CD8-positive, alpha-beta memory T cell (primary cell): ENCODE data around the gene DHDDS. TPM values are rescaled to one million over a fixed set of nuclear protein-coding genes. Genes with fewer than 3 reads are reported as not detected.
A peak's percentile ranks its signal among the peaks of the same experiment; 100 is the strongest.
"Not testable (repeated sequence)": the region's sequence is repeated elsewhere in the genome, so short reads cannot be mapped to it uniquely, and the experiment has no call there.

Experiments
- CTCF ChIA-PET: fragments of 350-600 bp; sonication (Branson Sonifier 250); formaldehyde crosslinking; loops from one replicate; lab custom pipeline; 2021; ENCODE audit warnings: antibody characterized with exemption; lab: Charles Lee
- POLR2A ChIA-PET: fragments of 350-600 bp; sonication (Branson Sonifier 250); formaldehyde crosslinking; loops from one replicate; lab custom pipeline; 2021; ENCODE audit warnings: antibody characterized with exemption; lab: Charles Lee
- DNase-seq, 5 donors: peaks; one replicate each; pipeline versions ENCODE4 v3.0.0 to v3.0.0-alpha.2; 2020 to 2022; ENCODE audit warnings: mixed read lengths in 1 of 5
- H3K27ac ChIP-seq: one replicate; pipeline ENCODE4 v1.7.0; 2013; ENCODE audit warnings: low read depth, mild to moderate bottlenecking, low read length, moderate library complexity
- H3K27me3 ChIP-seq: 2 replicates; pipeline ENCODE4 v1.7.0; 2013; ENCODE audit warnings: low read length, mild to moderate bottlenecking; ENCODE audit not compliant: insufficient read depth, poor library complexity, severe bottlenecking
- H3K36me3 ChIP-seq: 2 replicates; pipeline ENCODE4 v1.7.0; 2013; ENCODE audit warnings: mild to moderate bottlenecking, low read length, moderate library complexity; ENCODE audit not compliant: insufficient read depth
- H3K4me1 ChIP-seq: 2 replicates; pipeline ENCODE4 v1.7.0; 2013; ENCODE audit warnings: mild to moderate bottlenecking, low read length, moderate library complexity; ENCODE audit not compliant: insufficient read depth
- H3K4me3 ChIP-seq: 2 replicates; pipeline ENCODE4 v1.7.0; 2013; ENCODE audit warnings: mild to moderate bottlenecking, low read length
- H3K9me3 ChIP-seq: 2 replicates; pipeline ENCODE4 v1.7.0; 2013; ENCODE audit warnings: mild to moderate bottlenecking, low read length
- H3K27ac Mint-ChIP-seq, 8 donors: one replicate each; pipeline ENCODE4 v1.8.0; 2020 to 2021; ENCODE audit warnings: mixed read lengths in 8 of 8, mild to moderate bottlenecking in 6 of 8, inconsistent platforms in 3 of 8, moderate library complexity in 3 of 8
- H3K27me3 Mint-ChIP-seq, 2 donors: one replicate each; pipeline ENCODE4 v1.8.0; 2020 to 2021; ENCODE audit warnings: mixed read lengths in 2 of 2, mild to moderate bottlenecking in 1 of 2, moderate library complexity in 1 of 2
- H3K36me3 Mint-ChIP-seq, 3 donors: one replicate each; pipeline ENCODE4 v1.8.0; 2020 to 2021; ENCODE audit warnings: mixed read lengths in 3 of 3, inconsistent platforms in 1 of 3, mild to moderate bottlenecking in 1 of 3
- H3K4me1 Mint-ChIP-seq, 3 donors: one replicate each; pipeline ENCODE4 v1.8.0; 2020 to 2021; ENCODE audit warnings: mixed read lengths in 3 of 3, inconsistent platforms in 1 of 3, mild to moderate bottlenecking in 1 of 3
- H3K4me3 Mint-ChIP-seq, 7 donors: one replicate each; pipeline ENCODE4 v1.8.0; 2020 to 2021; ENCODE audit warnings: mixed read lengths in 7 of 7, mild to moderate bottlenecking in 6 of 7, moderate library complexity in 4 of 7, inconsistent platforms in 2 of 7
- H3K9me3 Mint-ChIP-seq, 5 donors: one replicate each; pipeline ENCODE4 v1.8.0; 2020 to 2022; ENCODE audit warnings: mixed read lengths in 5 of 5, mild to moderate bottlenecking in 3 of 5, moderate library complexity in 2 of 5, inconsistent platforms in 1 of 5
- polyA plus RNA-seq: library from polyadenylated mRNA; unstranded; fragments of 300-500 nt; fragmentation: Illumina TruSeq; gene quantifications from one replicate; pipeline ENCODE4 v1.2.3, GENCODE V29; 2021
- total RNA-seq, 2 experiments: library from RNA; stranded (reverse); gene quantifications; one replicate each; pipeline ENCODE4 v1.2.3, GENCODE V29; 2021

The DHDDS gene
- 10 to 100 TPM; 47.9 to 52.2 TPM for total RNA-seq
- 21.6 TPM for polyA plus RNA-seq

GRCh38 chr1:26431979-26432695, at the start of gene DHDDS:
TSS of gene DHDDS (plus strand) at chr1:26432321. CDS start at chr1:26432946, 625 bp downstream.
- peaks cover 4 to 14% (median 5%) of the 10 kb centered on the region in 3 donors for H3K36me3 Mint-ChIP-seq
- POLR2A ChIA-PET = interaction anchor here (0.6 to 1.2 kb wide), 8 partner anchors 15 to 306 kb away, joined by 3 to 17 read pairs (median 4); partner anchors contain the start of gene HMGN2
- H3K4me3 ChIP-seq = peak within 1 kb of the TSS; percentile 69

GRCh38 chr1:26384076-26384475, 48.0 kb upstream of the DHDDS start:
- peaks cover 3% of the 10 kb centered on the region in 2 donors for H3K27me3 Mint-ChIP-seq
- peak overlapping the region in 7 of 8 donors; percentile 5 to 52 (median 32) for H3K27ac Mint-ChIP-seq
- Histone ChIP-seq H3K4me3 (no peak overlapping the region), H3K4me1 (peaks cover 40% of the 10 kb centered on the region), H3K27ac (no peak overlapping the region), H3K9me3 (no peaks in the 10 kb centered on the region), H3K27me3 (no peaks in the 10 kb centered on the region), H3K36me3 (no peaks in the 10 kb centered on the region)
- H3K4me3 Mint-ChIP-seq = peak overlapping the region; percentile 7 to 67 (median 49)
- CTCF ChIA-PET = interaction anchor here (1.1 kb wide), 1 partner anchor 62 kb away, joined by 4 read pairs; no protein-coding TSS in a partner anchor
- H3K4me1 Mint-ChIP-seq = peaks cover 43 to 66% (median 49%) of the 10 kb centered on the region in 3 donors
- H3K36me3 Mint-ChIP-seq = no peaks in the 10 kb centered on the region
- POLR2A ChIA-PET = interaction anchor here (0.7 kb wide), 1 partner anchor 150 kb away, joined by 3 read pairs; the partner anchor contains the start of gene CEP85
- peak in 1 of 5 donors; percentile 35 for DNase-seq
- H3K9me3 Mint-ChIP-seq = no peaks in the 10 kb centered on the region

More at GRCh38 chr1:26431979-26432695, at the start of gene DHDDS:
- H3K27ac Mint-ChIP-seq = peak within 1 kb of the TSS; percentile 75 to 99 (median 96)
- peak; percentile 96 to 98 (median 97) for DNase-seq
- H3K9me3 Mint-ChIP-seq = no peaks in the 10 kb centered on the region
- CTCF ChIA-PET = interaction anchor here (0.6 to 3.8 kb wide), 14 partner anchors 12 to 396 kb away, joined by 3 to 23 read pairs (median 4); partner anchors contain the start of genes CEP85, HMGN2 and ZNF593
- H3K4me1 Mint-ChIP-seq = peaks cover 19 to 24% (median 24%) of the 10 kb centered on the region in 3 donors
- Histone ChIP-seq H3K27ac (peak within 1 kb of the TSS; percentile 70), H3K36me3 (peaks cover 3% of the 10 kb centered on the region), H3K27me3 (no peaks in the 10 kb centered on the region), H3K9me3 (no peaks in the 10 kb centered on the region), H3K4me1 (peaks cover 19% of the 10 kb centered on the region)
- peak within 1 kb of the TSS; percentile 90 to 98 (median 94) for H3K4me3 Mint-ChIP-seq
- peaks cover 0 to 6% of the 10 kb centered on the region in 2 donors for H3K27me3 Mint-ChIP-seq

- H3K4me3 ChIP-seq, H3K9me3 ChIP-seq, H3K36me3 ChIP-seq, POLR2A ChIA-PET, H3K27ac ChIP-seq, H3K27me3 Mint-ChIP-seq, H3K27me3 ChIP-seq, H3K36me3 Mint-ChIP-seq, H3K9me3 Mint-ChIP-seq, DNase-seq: not testable (repeated sequence)
- H3K4me3 Mint-ChIP-seq = peak overlapping the region in 3 of 7 donors; percentile 9 to 57 (median 12)
- H3K27ac Mint-ChIP-seq = peak overlapping the region in 1 of 8 donors; percentile 63
- H3K4me1 ChIP-seq = peaks cover 31% of the 10 kb centered on the region
- peaks cover 48 to 69% (median 52%) of the 10 kb centered on the region in 3 donors for H3K4me1 Mint-ChIP-seq
- CTCF ChIA-PET = interaction anchor here (0.5 kb wide), 1 partner anchor 12 kb away, joined by 3 read pairs; no protein-coding TSS in a partner anchor
Measured at GRCh38 chr1:26385063-26385462, 47.1 kb upstream of the DHDDS start.

DNA sequence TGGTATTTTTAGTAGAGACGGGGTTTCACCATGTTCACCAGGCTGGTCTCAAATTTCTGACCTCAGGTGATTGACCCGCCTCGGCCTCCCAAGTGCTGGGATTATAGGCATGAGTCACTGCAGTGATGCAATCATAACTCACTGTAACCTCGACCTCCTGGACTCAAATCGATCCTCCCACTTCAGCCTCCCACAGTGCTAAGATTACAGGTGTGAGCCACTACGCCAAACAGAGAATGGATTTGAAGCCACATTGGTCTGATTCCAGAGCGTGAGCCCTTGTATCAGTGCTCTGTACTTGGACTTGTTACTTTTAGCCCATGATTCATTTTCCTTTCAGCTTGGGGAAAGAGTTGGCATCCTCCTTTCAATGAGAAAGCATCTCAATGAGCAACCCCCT, 44.7 kb upstream of the DHDDS start:
- Mint-ChIP-seq H3K36me3 (no peaks in the 10 kb centered on the region), H3K27ac (no peak overlapping the region), H3K4me1 (peaks cover 53 to 72% (median 57%) of the 10 kb centered on the region in 3 donors), H3K27me3 (peaks cover 3% of the 10 kb centered on the region in 2 donors), H3K9me3 (no peaks in the 10 kb centered on the region), H3K4me3 (no peak overlapping the region)
- Histone ChIP-seq H3K9me3 (no peaks in the 10 kb centered on the region), H3K27me3 (no peaks in the 10 kb centered on the region), H3K36me3 (no peaks in the 10 kb centered on the region), H3K4me3 (no peak overlapping the region), H3K4me1 (peaks cover 38% of the 10 kb centered on the region), H3K27ac (no peak overlapping the region)
- POLR2A ChIA-PET = no interaction called here
- CTCF ChIA-PET = interaction anchor here (0.9 to 4.5 kb wide), 3 partner anchors 25 to 153 kb away, joined by 3 to 50 read pairs (median 3); partner anchors contain the start of gene CEP85
- no peak for DNase-seq

DNA sequence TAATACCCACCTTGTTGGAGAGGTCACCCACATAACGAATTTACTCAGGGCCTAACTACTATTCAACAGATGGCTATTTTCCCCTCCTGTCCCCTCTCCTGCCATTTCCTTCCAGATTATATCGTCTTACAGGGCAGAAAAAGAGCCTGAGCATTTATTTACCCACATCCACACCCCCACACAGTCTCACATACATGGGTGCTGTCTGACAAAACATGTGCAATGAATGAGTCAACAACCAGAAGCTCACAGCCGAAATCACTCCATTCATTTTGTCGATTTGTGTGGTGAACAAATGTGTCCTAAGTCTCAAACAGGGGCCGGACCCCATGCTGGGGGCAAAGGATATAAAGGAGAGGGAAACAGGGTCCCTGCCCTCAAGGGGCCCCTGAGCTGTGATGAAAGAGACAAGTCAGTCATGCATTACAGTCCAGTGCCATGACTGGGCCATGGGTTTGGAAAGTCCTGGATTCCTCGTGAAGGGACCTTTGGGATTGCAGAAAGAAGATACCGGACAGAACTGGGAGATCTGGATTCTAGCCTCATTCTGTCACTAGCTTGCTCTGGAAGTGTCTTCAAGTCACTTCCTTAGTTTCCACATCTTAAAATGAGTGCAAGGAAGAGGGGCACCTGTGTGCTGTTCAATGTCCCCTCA, 43.2 kb upstream of the DHDDS start:
- H3K4me1 ChIP-seq = peaks cover 35% of the 10 kb centered on the region
- no peaks in the 10 kb centered on the region for H3K36me3 ChIP-seq
- Mint-ChIP-seq H3K4me1 (peaks cover 49 to 66% (median 54%) of the 10 kb centered on the region in 3 donors), H3K36me3 (no peaks in the 10 kb centered on the region), H3K27me3 (peaks cover 3 to 6% of the 10 kb centered on the region in 2 donors), H3K27ac (peak overlapping the region in 4 of 8 donors; percentile 5 to 55 (median 22)), H3K9me3 (no peaks in the 10 kb centered on the region), H3K4me3 (peak overlapping the region in 3 of 7 donors; percentile 12 to 42 (median 20))
- H3K27me3 ChIP-seq = no peaks in the 10 kb centered on the region
- ChIA-PET CTCF (interaction anchor here (0.9 to 6.6 kb wide), 7 partner anchors 11 to 220 kb away, joined by 3 to 54 read pairs (median 4); partner anchors contain the start of genes C1orf232 and ZNF593), POLR2A (interaction anchor here (0.6 to 1.3 kb wide), 2 partner anchors 10 to 62 kb away, joined by 3 to 8 read pairs; no protein-coding TSS in a partner anchor)
- H3K27ac ChIP-seq = no peak overlapping the region
- DNase-seq = no peak
- no peak overlapping the region for H3K4me3 ChIP-seq
- no peaks in the 10 kb centered on the region for H3K9me3 ChIP-seq

DNA sequence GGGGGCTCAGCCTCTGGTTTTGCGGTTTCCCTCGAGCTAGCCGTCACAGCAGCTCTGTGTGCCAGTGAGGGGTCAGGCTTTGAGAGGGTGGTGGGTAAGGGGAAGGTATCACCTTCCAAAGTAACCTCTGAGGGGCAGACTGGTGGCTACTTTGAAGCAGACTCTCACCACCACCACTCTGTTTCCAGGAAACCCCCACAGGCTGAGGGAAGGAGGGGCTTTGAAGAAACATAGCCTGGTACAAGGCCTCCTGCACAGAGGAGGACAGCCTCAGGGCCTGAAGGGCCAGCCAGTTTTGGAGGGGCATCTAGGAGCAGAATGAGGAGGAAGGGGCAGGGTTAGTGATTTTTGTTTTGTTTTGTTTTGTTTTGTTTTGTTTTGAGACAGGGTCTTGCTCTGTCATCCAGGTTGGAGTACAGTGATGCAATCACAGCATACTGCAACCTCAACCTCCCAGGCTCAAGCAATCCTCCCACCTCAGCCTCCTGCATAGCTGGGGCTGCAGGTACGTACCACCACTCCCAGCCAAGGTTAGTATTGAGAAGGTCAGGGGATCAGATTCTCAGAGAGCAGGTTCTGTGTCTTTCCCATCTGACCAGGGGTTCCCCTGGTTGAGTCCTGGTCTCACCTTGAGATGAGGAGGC, 42.4 kb upstream of the DHDDS start:
- ChIA-PET CTCF (interaction anchor here (0.9 to 6.6 kb wide), 10 partner anchors 10 to 221 kb away, joined by 3 to 54 read pairs (median 12); partner anchors contain the start of genes C1orf232, CEP85 and ZNF593), POLR2A (interaction anchor here (0.7 to 2.2 kb wide), 3 partner anchors 11 to 63 kb away, joined by 4 to 8 read pairs (median 8); no protein-coding TSS in a partner anchor)
- Histone ChIP-seq H3K4me1 (peaks cover 27% of the 10 kb centered on the region), H3K36me3 (no peaks in the 10 kb centered on the region), H3K27ac (no peak overlapping the region), H3K9me3 (no peaks in the 10 kb centered on the region), H3K4me3 (no peak overlapping the region), H3K27me3 (no peaks in the 10 kb centered on the region)
- Mint-ChIP-seq H3K27me3 (peaks cover 3 to 6% of the 10 kb centered on the region in 2 donors), H3K36me3 (no peaks in the 10 kb centered on the region), H3K4me1 (peaks cover 42 to 59% (median 46%) of the 10 kb centered on the region in 3 donors), H3K4me3 (peak overlapping the region in 1 of 7 donors; percentile 13), H3K9me3 (no peaks in the 10 kb centered on the region), H3K27ac (peak overlapping the region in 1 of 8 donors; percentile 64)
- no peak for DNase-seq

- Histone ChIP-seq H3K27me3 (no peaks in the 10 kb centered on the region), H3K27ac (no peak overlapping the region), H3K36me3 (no peaks in the 10 kb centered on the region), H3K9me3 (no peaks in the 10 kb centered on the region), H3K4me1 (peaks cover 10% of the 10 kb centered on the region), H3K4me3 (no peak overlapping the region)
- no peaks in the 10 kb centered on the region for H3K36me3 Mint-ChIP-seq
- peak overlapping the region in 4 of 8 donors; percentile 1 to 15 (median 4) for H3K27ac Mint-ChIP-seq
- H3K27me3 Mint-ChIP-seq = peaks cover 0 to 9% of the 10 kb centered on the region in 2 donors
- peak overlapping the region in 3 of 7 donors; percentile 0 to 22 (median 18) for H3K4me3 Mint-ChIP-seq
- CTCF ChIA-PET = interaction anchor here (0.8 to 6.6 kb wide), 24 partner anchors 9 to 222 kb away, joined by 3 to 57 read pairs (median 6); partner anchors contain the start of genes C1orf232, CD52, CEP85 and ZNF593
- peaks cover 32 to 45% (median 35%) of the 10 kb centered on the region in 3 donors for H3K4me1 Mint-ChIP-seq
- DNase-seq = peak in 4 of 5 donors; percentile 24 to 73 (median 46)
- H3K9me3 Mint-ChIP-seq = no peaks in the 10 kb centered on the region
- POLR2A ChIA-PET = interaction anchor here (0.6 to 2.2 kb wide), 3 partner anchors 9 to 222 kb away, joined by 3 to 8 read pairs (median 5); partner anchors contain the start of gene ZNF593
Measured at GRCh38 chr1:26391450-26391849, 40.7 kb upstream of the DHDDS start.
